ENCODE results near the gene INSYN2B. TPM values are rescaled to one million over a fixed set of nuclear protein-coding genes. Genes with fewer than 3 reads are reported as not detected.

INSYN2B gene
- total and polyA plus RNA-seq, 4 donors, result 0.10 to 0.63 (median 0.12) TPM; not detected in 1

GRCh38 chr5:169960659-169961058 is 19.6 kb downstream of the INSYN2B start:
- H3K27me3 ChIP-seq (ENCODE audit: control insufficient read depth in 3 of 3, insufficient read depth in 3 of 3, low read length in 2 of 3), result no peaks in the 10 kb centered on the region
- TF ChIP-seq CTCF (IDR thresholded peaks at IDR 0.05; ENCODE audit: control extremely low read depth, extremely low read depth), result no peak
- H3K36me3 ChIP-seq (ENCODE audit: control insufficient read depth in 4 of 4, insufficient read depth in 4 of 4, low read length in 4 of 4), result no peaks in the 10 kb centered on the region
- no peak overlapping the region for H3K27ac ChIP-seq (ENCODE audit: low read depth in 1 of 2, low read length in 1 of 2)
- no peak for ATAC-seq (ENCODE audit: insufficient read depth, low FRiP score)
- no peak overlapping the region for H3K4me3 ChIP-seq
- 94 to 97% methylated on average over 2 of the region's 2 CpGs for WGBS, 2 donors
- H3K9ac ChIP-seq (ENCODE audit: insufficient read depth in 1 of 2, low read length in 2 of 2), result no peak overlapping the region
- no peak for DNase-seq
- H3K4me1 ChIP-seq (ENCODE audit: control insufficient read depth in 5 of 5, insufficient read depth in 5 of 5, low read length in 5 of 5), result no peaks in the 10 kb centered on the region
- H3K9me3 ChIP-seq (ENCODE audit: control insufficient read depth in 4 of 4, insufficient read depth in 3 of 4, low read length in 3 of 4), result no peaks in the 10 kb centered on the region

GRCh38 chr5:169958278-169958677 is 22.0 kb downstream of the INSYN2B start:
- WGBS, 2 donors, result 82 to 85% methylated on average over 3 of the region's 3 CpGs
- H3K27me3 ChIP-seq (ENCODE audit: control insufficient read depth in 3 of 3, insufficient read depth in 3 of 3, low read length in 2 of 3), result no peaks in the 10 kb centered on the region
- H3K27ac ChIP-seq (ENCODE audit: low read depth in 1 of 2, low read length in 1 of 2), result no peak overlapping the region
- H3K4me1 ChIP-seq (ENCODE audit: control insufficient read depth in 5 of 5, insufficient read depth in 5 of 5, low read length in 5 of 5), result no peaks in the 10 kb centered on the region
- no peaks in the 10 kb centered on the region for H3K36me3 ChIP-seq (ENCODE audit: control insufficient read depth in 4 of 4, insufficient read depth in 4 of 4, low read length in 4 of 4)
- DNase-seq, result no peak
- ATAC-seq (ENCODE audit: insufficient read depth, low FRiP score), result no peak
- no peak for TF ChIP-seq CTCF (IDR thresholded peaks at IDR 0.05; ENCODE audit: control extremely low read depth, extremely low read depth)
- H3K9ac ChIP-seq (ENCODE audit: insufficient read depth in 1 of 2, low read length in 2 of 2), result no peak overlapping the region
- H3K9me3 ChIP-seq (ENCODE audit: control insufficient read depth in 4 of 4, insufficient read depth in 3 of 4, low read length in 3 of 4), result no peaks in the 10 kb centered on the region
- H3K4me3 ChIP-seq, result no peak overlapping the region

GRCh38 chr5:169956756-169957155 is 23.5 kb downstream of the INSYN2B start:
- no peak for TF ChIP-seq CTCF (IDR thresholded peaks at IDR 0.05; ENCODE audit: control extremely low read depth, extremely low read depth)
- H3K4me3 ChIP-seq, result no peak overlapping the region
- no peak overlapping the region for H3K27ac ChIP-seq (ENCODE audit: low read depth in 1 of 2, low read length in 1 of 2)
- no peaks in the 10 kb centered on the region for H3K9me3 ChIP-seq (ENCODE audit: control insufficient read depth in 4 of 4, insufficient read depth in 3 of 4, low read length in 3 of 4)
- no peaks in the 10 kb centered on the region for H3K36me3 ChIP-seq (ENCODE audit: control insufficient read depth in 4 of 4, insufficient read depth in 4 of 4, low read length in 4 of 4)
- peak overlapping the region in 1 of 2 donors; percentile 5 for H3K9ac ChIP-seq (ENCODE audit: insufficient read depth in 1 of 2, low read length in 2 of 2)
- ATAC-seq (ENCODE audit: insufficient read depth, low FRiP score), result no peak
- no peaks in the 10 kb centered on the region for H3K4me1 ChIP-seq (ENCODE audit: control insufficient read depth in 5 of 5, insufficient read depth in 5 of 5, low read length in 5 of 5)
- H3K27me3 ChIP-seq (ENCODE audit: control insufficient read depth in 3 of 3, insufficient read depth in 3 of 3, low read length in 2 of 3), result no peaks in the 10 kb centered on the region
- no peak for DNase-seq

GRCh38 chr5:169956126-169956525 is 24.2 kb downstream of the INSYN2B start:
- H3K9me3 ChIP-seq (ENCODE audit: control insufficient read depth in 4 of 4, insufficient read depth in 3 of 4, low read length in 3 of 4), result no peaks in the 10 kb centered on the region
- H3K36me3 ChIP-seq (ENCODE audit: control insufficient read depth in 4 of 4, insufficient read depth in 4 of 4, low read length in 4 of 4), result no peaks in the 10 kb centered on the region
- no peak overlapping the region for H3K4me3 ChIP-seq
- H3K9ac ChIP-seq (ENCODE audit: insufficient read depth in 1 of 2, low read length in 2 of 2), result no peak overlapping the region
- peaks cover 0 to 2% (median 0%) of the 10 kb centered on the region in 5 donors for H3K4me1 ChIP-seq (ENCODE audit: control insufficient read depth in 5 of 5, insufficient read depth in 5 of 5, low read length in 5 of 5)
- WGBS, 2 donors, result 73 to 78% methylated on average over 3 of the region's 3 CpGs
- no peak for TF ChIP-seq CTCF (IDR thresholded peaks at IDR 0.05; ENCODE audit: control extremely low read depth, extremely low read depth)
- H3K27me3 ChIP-seq (ENCODE audit: control insufficient read depth in 3 of 3, insufficient read depth in 3 of 3, low read length in 2 of 3), result no peaks in the 10 kb centered on the region
- DNase-seq, result no peak
- ATAC-seq (ENCODE audit: insufficient read depth, low FRiP score), result no peak
- H3K27ac ChIP-seq (ENCODE audit: low read depth in 1 of 2, low read length in 1 of 2), result no peak overlapping the region
